HuH-7.5 (cell line): Measurements from ENCODE around the gene KLC3.
"Not testable (repeated sequence)": the region's sequence is repeated elsewhere in the genome, so short reads cannot be mapped to it uniquely, and the experiment has no call there.

Source experiments
- DNase-seq: peaks from one replicate; pipeline ENCODE4 v3.0.0; 2011; ENCODE audit warnings: low spot score

KLC3 gene

GRCh38 chr19:45320997-45321775 lies 19.4 kb upstream of the KLC3 start:
- DNase-seq, result no peak

- no peak for DNase-seq
Observed at GRCh38 chr19:45321848-45322247, 18.7 kb upstream of the KLC3 start.

- no peak for DNase-seq
Observed at GRCh38 chr19:45322311-45322710, 18.2 kb upstream of the KLC3 start.

GRCh38 chr19:45322744-45323281 lies 17.7 kb upstream of the KLC3 start, which contains the start of gene CKM:
Gene CKM, minus strand, starts transcription at chr19:45322875. Its CDS starts 3,162 bp downstream, at chr19:45319713.
- no peak for DNase-seq

- DNase-seq, result peak; percentile 66
Observed at GRCh38 chr19:45323671-45324081, 16.9 kb upstream of the KLC3 start.

- no peak for DNase-seq
Observed at GRCh38 chr19:45324349-45324907, 16.1 kb upstream of the KLC3 start.

GRCh38 chr19:45327404-45328143 lies 13.0 kb upstream of the KLC3 start:
- no peak for DNase-seq

GRCh38 chr19:45331411-45331810 lies 9.1 kb upstream of the KLC3 start:
- DNase-seq, result no peak

- no peak for DNase-seq
Observed at GRCh38 chr19:45333609-45334303, 6.8 kb upstream of the KLC3 start.

- DNase-seq, result not testable (repeated sequence)
Observed at GRCh38 chr19:45334881-45335280, 5.7 kb upstream of the KLC3 start.

GRCh38 chr19:45336696-45337251 lies 3.8 kb upstream of the KLC3 start:
- DNase-seq, result no peak

- DNase-seq, result no peak
Observed at GRCh38 chr19:45339629-45340028, 921 bp upstream of the KLC3 start.

GRCh38 chr19:45340899-45341453 lies 426 bp downstream of the KLC3 start:
- no peak for DNase-seq

- no peak for DNase-seq
Observed at GRCh38 chr19:45342911-45343310, 2.4 kb downstream of the KLC3 start.

GRCh38 chr19:45344621-45345505 lies 4.3 kb downstream of the KLC3 start:
- DNase-seq, result no peak

- DNase-seq, result no peak
Observed at GRCh38 chr19:45345506-45345860, 4.9 kb downstream of the KLC3 start.

GRCh38 chr19:45346449-45346848 lies 5.9 kb downstream of the KLC3 start:
- DNase-seq, result no peak

GRCh38 chr19:45347570-45348366 lies 7.2 kb downstream of the KLC3 start:
- DNase-seq, result no peak

GRCh38 chr19:45348367-45349125 lies 8.0 kb downstream of the KLC3 start:
- no peak for DNase-seq
